ENCODE data around the gene TMEM218.

TMEM218 gene

GRCh38 chr11:125102025-125102424 is 9.4 kb downstream of the TMEM218 start:
- Histone ChIP-seq H3K36me3 (ENCODE audit: control insufficient read depth, insufficient read depth, low read length) (peaks cover 2% of the 10 kb centered on the region), H3K27me3 (replicated peaks; ENCODE audit: control insufficient read depth, insufficient read depth, low read length) (no peaks in the 10 kb centered on the region), H3K4me3 (replicated peaks; ENCODE audit: low read depth, low read length) (no peak overlapping the region)
- DNase-seq (ENCODE audit: extremely low read depth, insufficient read length): no peak
- TF ChIP-seq, protein P1, sequence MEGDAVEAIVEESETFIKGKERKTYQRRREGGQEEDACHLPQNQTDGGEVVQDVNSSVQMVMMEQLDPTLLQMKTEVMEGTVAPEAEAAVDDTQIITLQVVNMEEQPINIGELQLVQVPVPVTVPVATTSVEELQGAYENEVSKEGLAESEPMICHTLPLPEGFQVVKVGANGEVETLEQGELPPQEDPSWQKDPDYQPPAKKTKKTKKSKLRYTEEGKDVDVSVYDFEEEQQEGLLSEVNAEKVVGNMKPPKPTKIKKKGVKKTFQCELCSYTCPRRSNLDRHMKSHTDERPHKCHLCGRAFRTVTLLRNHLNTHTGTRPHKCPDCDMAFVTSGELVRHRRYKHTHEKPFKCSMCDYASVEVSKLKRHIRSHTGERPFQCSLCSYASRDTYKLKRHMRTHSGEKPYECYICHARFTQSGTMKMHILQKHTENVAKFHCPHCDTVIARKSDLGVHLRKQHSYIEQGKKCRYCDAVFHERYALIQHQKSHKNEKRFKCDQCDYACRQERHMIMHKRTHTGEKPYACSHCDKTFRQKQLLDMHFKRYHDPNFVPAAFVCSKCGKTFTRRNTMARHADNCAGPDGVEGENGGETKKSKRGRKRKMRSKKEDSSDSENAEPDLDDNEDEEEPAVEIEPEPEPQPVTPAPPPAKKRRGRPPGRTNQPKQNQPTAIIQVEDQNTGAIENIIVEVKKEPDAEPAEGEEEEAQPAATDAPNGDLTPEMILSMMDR (IDR thresholded peaks at IDR 0.05; ENCODE audit: insufficient read depth, low read length, poor library complexity, severe bottlenecking): no peak

GRCh38 chr11:125101596-125101995 is 9.8 kb downstream of the TMEM218 start:
- TF ChIP-seq, protein P1 (IDR thresholded peaks at IDR 0.05; ENCODE audit: insufficient read depth, low read length, poor library complexity, severe bottlenecking): no peak
- H3K27me3 ChIP-seq (replicated peaks; ENCODE audit: control insufficient read depth, insufficient read depth, low read length): no peaks in the 10 kb centered on the region

GRCh38 chr11:125100136-125100535 is 11.3 kb downstream of the TMEM218 start:
- TF ChIP-seq, protein P1 (IDR thresholded peaks at IDR 0.05; ENCODE audit: insufficient read depth, low read length, poor library complexity, severe bottlenecking): no peak
- Histone ChIP-seq H3K4me3 (replicated peaks; ENCODE audit: low read depth, low read length) (no peak overlapping the region), H3K36me3 (ENCODE audit: control insufficient read depth, insufficient read depth, low read length) (peaks cover 2% of the 10 kb centered on the region), H3K27me3 (replicated peaks; ENCODE audit: control insufficient read depth, insufficient read depth, low read length) (no peaks in the 10 kb centered on the region)
- no peak for DNase-seq (ENCODE audit: extremely low read depth, insufficient read length)

More at GRCh38 chr11:125101596-125101995, 9.8 kb downstream of the TMEM218 start:
- no peak overlapping the region for H3K4me3 ChIP-seq (replicated peaks; ENCODE audit: low read depth, low read length)
- peaks cover 2% of the 10 kb centered on the region for H3K36me3 ChIP-seq (ENCODE audit: control insufficient read depth, insufficient read depth, low read length)
- DNase-seq (ENCODE audit: extremely low read depth, insufficient read length): no peak

GRCh38 chr11:125094731-125095130 is 16.7 kb downstream of the TMEM218 start:
- H3K27me3 ChIP-seq (replicated peaks; ENCODE audit: control insufficient read depth, insufficient read depth, low read length): no peaks in the 10 kb centered on the region
- no peak for DNase-seq (ENCODE audit: extremely low read depth, insufficient read length)
- no peak overlapping the region for H3K4me3 ChIP-seq (replicated peaks; ENCODE audit: low read depth, low read length)
- no peaks in the 10 kb centered on the region; the same call in none of the 2 replicates for H3K36me3 ChIP-seq (ENCODE audit: control insufficient read depth, insufficient read depth, low read length)
- TF ChIP-seq, protein P1 (IDR thresholded peaks at IDR 0.05; ENCODE audit: insufficient read depth, low read length, poor library complexity, severe bottlenecking): no peak

DNA sequence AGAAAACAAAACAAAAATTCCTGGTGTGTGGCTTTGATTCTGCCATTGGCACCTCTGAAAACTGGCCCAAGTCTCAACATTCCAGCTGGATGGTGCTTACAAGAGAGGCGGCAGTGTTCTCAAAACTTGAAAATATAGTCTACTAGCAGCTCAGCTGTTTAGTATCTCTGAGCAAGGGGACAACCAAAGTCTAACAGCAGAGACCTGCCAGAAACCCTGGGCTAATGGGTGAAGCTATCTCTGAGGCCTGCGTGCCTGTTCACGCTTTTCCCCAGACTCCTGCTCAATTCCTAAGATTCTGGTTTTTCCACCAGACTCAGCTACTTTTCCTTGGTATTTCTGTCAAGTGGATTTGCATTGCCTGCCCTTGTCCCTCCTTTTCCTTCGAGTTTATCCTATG is 17.9 kb downstream of the TMEM218 start:
- no peak overlapping the region for H3K4me3 ChIP-seq (replicated peaks; ENCODE audit: low read depth, low read length)
- no peaks in the 10 kb centered on the region for H3K27me3 ChIP-seq (replicated peaks; ENCODE audit: control insufficient read depth, insufficient read depth, low read length)
- H3K36me3 ChIP-seq (ENCODE audit: control insufficient read depth, insufficient read depth, low read length): no peaks in the 10 kb centered on the region; the same call in 1 of the 2 replicates
- TF ChIP-seq, protein P1 (IDR thresholded peaks at IDR 0.05; ENCODE audit: insufficient read depth, low read length, poor library complexity, severe bottlenecking): no peak
- no peak for DNase-seq (ENCODE audit: extremely low read depth, insufficient read length)

DNA sequence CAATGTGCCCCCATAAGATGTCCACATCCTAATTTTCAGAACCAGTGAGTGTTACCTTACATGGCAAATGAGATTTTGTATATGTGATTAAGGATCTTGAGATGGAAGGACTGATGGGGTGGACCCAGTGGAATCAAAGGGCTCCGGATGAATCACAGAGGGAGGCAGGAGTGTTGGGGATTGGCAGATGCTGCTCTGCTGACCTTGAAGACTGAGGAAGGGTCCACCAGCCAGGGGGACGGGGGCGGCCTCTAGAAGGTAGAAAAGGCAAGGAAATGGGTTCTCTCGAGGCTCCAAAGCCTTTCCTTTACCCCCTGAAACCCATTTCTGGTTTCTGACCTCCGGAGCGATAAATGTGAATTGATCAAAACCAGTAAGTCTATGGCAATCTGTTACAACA is 18.8 kb downstream of the TMEM218 start:
- no peak for DNase-seq (ENCODE audit: extremely low read depth, insufficient read length)
- Histone ChIP-seq H3K27me3 (replicated peaks; ENCODE audit: control insufficient read depth, insufficient read depth, low read length) (no peaks in the 10 kb centered on the region), H3K4me3 (replicated peaks; ENCODE audit: low read depth, low read length) (no peak overlapping the region), H3K36me3 (ENCODE audit: control insufficient read depth, insufficient read depth, low read length) (no peaks in the 10 kb centered on the region; the same call in 1 of the 2 replicates)
- TF ChIP-seq, protein P1 (IDR thresholded peaks at IDR 0.05; ENCODE audit: insufficient read depth, low read length, poor library complexity, severe bottlenecking): no peak

Data from GM06990 (cell line).